Effector CD8-positive, alpha-beta T cell (primary cell): ENCODE results near the gene CEBPE.

Source experiments
- DNase-seq: peaks from one replicate; lab custom pipeline; 2025; lab: John Stamatoyannopoulos, UW

The CEBPE gene

GRCh38 chr14:23076785-23077408, 42.2 kb downstream of the CEBPE start:
- no peak for DNase-seq

DNA sequence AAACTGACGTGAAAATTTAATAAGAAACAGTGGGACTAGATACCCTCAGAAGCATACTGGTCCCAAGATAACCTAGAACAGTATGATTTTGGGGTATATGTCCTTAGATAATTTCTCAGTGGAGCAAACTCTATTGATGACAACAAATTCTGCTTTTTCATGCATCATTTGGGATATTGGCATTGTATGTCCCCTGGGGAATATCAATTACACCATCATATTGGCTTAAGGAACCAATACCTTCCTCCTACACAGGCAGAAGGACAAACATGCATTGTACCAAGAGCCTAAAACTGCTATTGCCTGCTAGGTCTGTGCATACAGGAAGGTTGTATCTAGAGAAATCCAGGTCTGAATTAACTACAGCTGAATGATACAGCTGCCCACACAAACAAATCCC, 44.1 kb downstream of the CEBPE start:
- DNase-seq = no peak

DNA sequence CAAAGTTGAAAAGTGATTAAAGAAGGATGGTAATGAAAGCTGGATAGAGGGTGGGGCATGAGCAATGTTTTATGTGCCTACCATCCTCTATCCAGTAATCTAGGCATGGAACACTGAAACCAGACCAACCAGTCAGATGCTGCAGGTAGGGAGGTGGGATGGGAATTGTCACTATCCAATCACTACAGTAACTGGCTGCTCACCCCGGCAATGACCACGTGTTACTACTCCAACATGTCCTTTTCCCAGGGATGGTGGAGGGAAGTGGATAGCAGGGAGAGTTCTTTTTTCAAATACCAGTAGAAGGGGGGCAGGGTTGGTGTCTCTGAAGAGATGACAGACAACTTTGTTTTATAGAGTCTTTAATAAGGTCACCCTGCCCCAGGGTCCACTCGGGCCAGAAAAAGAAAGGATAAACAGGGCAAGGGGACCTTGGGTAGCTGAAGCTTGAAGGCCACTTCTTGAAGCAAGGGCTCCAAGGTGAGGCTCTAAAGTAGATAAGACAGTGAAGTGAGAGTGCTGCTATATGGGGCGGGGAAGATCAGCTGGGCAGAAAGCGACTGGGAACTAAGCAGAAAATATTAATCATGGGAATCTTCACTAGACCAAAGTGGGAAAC, 47.0 kb downstream of the CEBPE start:
- DNase-seq = no peak

- no peak for DNase-seq
Observed at GRCh38 chr14:23071244-23071920, 47.7 kb downstream of the CEBPE start.

DNA sequence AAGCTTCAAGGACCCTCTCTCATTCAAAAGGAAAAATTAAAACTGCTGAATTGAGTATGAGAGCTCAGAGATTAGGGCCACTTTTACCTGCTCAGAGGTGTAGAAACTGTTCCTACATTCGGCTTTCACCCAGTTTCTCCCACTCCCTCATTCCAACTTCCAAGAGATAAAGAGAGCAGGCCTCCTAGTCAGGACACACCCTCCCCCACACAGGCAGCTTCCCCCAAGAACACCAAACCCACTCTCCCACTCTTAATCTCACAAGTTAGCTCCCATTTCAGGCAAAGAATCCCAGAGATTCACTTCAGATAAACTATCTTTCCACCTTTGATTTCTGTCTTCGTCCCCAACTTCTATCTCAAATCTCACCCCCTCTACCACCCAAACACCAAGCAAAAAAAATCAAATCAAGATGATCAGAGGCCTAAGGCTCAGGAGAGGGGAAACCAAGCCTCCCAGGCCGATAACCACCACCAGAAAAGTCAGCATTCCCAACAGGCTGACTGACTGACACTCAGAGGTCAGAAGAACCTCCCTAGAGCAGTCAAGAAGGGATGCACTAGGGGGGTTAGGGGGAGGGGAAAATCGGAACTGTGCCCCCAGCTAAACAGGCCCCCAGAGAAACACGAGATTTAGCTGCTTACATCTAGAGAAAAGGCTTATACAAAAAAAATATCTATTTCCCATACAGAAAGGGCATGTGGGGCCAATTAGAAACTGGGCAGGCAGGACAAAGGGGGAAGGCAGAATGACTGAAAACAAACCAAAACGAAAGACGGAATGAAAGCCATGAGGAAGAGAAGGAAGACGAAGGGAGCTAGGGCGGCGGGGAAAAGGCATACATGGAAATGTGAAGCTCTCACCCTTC, 48.6 kb downstream of the CEBPE start:
- no peak for DNase-seq

DNA sequence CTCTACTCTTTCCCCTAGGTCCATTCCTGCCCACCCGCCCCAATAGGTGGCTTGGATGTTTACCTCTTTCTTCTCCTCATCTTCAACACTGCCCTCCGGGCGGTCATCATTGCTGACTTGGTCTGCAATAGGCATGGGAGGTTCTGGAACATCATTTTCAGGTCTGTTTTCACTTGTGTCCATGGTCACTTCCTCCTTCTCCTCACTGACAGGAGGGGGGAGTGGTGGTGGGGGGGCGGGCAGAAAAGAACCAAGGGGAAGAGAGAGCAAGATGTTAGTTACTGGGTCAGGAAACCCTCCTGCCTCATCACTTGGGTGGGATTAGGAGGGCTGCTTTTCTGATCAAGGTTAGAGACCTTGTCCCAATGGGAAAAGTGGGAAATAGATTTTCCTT, 49.6 kb downstream of the CEBPE start:
- DNase-seq = no peak

GRCh38 chr14:23068789-23069412, 50.2 kb downstream of the CEBPE start:
- no peak for DNase-seq

DNA sequence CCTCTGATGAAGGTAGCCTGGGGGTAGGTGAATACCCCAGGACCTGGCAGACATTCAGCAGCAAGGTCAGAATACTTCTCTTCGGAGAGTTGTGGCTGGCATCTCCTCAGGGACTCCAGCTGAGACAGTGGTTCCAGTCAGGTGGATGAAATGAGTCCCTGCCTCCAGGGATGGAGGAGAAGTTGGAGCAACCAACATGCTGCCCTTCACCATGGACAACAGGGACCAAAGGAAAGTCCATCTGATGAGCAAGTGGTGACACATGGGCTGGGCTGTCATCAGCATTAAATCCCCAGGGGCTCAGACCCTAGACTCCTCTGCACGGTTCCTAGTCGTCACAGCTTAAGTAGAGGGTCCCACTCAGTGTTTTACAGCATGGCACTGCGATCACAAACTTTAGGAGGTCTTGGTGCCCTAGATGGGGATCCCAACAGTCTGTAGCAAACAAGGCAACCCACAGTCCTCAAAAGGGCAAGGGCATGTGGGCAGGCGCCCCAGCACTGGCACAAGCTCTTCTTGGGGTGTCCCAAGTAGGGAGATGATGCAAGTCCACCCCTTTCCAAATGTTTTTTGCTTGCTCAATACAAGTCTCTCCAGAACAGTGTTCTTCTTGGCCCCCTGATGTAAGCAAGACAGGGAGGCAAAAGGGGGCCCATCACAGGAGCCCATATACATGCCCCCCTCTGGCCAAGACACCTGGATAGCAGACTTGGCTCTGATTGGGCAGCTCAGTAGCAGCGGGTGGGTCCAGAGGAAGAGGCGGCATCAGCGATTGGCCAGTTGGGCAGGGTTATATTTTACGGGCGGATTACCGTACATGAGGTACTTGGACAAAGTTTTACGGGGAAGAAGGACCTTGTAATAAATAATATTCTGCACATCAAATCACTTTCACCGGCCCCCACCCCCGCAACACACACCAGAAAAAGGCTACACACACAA, 50.9 kb downstream of the CEBPE start:
- DNase-seq = no peak
